Heart left ventricle (tissue), 13 donors: Measurements from ENCODE around the gene TMEM107.

Experiments
- POLR2A ChIP-seq, 2 donors: fragments of 450-650 bp; IDR thresholded peaks; one replicate each; pipeline ENCODE4 v1.6.1; 2017; ENCODE audit warnings: antibody characterized with exemption in 2 of 2, mild to moderate bottlenecking in 2 of 2, moderate library complexity in 2 of 2
- TF ChIP-seq, protein P1 (sequence below), 12 donors: fragments of 200-600 bp; sonication (generic) in 4 of 12; IDR thresholded peaks; one replicate each; pipeline versions ENCODE4 v1.5.0 to v1.8.0; 2018 to 2022; ENCODE audit warnings: antibody characterized with exemption in 12 of 12, mild to moderate bottlenecking in 5 of 12
- donor health status: ischemic (EF 13 %, LVEDD 7.1; RV severe dilation, severe dysfunction).
- donor health status: DM: no; HTN: yes; CAD: no.
- donor health status: DM: no; HTN: no; CAD: no.
- donor health status: ischemic (EF 25% LVEDD 6.9; RV normal size, moderate dysfunction).
- donor health status: ischemic (EF 25% LVEDD 5.7; RV mildly dilated, moderate dysfunction).
- donor health status: ischemic (EF 35%, LVEDD 5.7; RV mildly dilated, moderate dysfunction).
- donor health status: nonischemic (EF 11% LVEDD 7.7; RV severe dilation, severe dysfunction).
- donor health status: DM: yes; HTN: yes; CAD: no.
- donor health status: PGD.
- donor health status: ischemic (EF 29% LVEDD 5.4; RV normal size, mild dysfunction).
- donor health status: nonischemic (EF 23%, LVEDD 6.1; RV moderate dilation, normal function).

DNA sequence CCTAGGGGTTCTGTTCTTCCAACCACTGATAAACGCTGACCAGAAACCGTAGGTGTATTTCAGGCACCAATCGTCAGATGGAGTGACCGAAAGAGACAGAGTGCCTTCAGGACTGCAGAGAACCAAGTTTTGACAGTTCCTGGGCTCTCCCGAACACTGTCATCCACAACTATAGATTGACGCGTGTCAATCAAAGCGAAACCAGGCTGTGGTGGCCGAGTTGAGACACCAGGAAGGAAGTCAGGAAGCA, 46.1 kb upstream of the TMEM107 start:
- TF ChIP-seq, protein P1, sequence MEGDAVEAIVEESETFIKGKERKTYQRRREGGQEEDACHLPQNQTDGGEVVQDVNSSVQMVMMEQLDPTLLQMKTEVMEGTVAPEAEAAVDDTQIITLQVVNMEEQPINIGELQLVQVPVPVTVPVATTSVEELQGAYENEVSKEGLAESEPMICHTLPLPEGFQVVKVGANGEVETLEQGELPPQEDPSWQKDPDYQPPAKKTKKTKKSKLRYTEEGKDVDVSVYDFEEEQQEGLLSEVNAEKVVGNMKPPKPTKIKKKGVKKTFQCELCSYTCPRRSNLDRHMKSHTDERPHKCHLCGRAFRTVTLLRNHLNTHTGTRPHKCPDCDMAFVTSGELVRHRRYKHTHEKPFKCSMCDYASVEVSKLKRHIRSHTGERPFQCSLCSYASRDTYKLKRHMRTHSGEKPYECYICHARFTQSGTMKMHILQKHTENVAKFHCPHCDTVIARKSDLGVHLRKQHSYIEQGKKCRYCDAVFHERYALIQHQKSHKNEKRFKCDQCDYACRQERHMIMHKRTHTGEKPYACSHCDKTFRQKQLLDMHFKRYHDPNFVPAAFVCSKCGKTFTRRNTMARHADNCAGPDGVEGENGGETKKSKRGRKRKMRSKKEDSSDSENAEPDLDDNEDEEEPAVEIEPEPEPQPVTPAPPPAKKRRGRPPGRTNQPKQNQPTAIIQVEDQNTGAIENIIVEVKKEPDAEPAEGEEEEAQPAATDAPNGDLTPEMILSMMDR (IDR thresholded peaks at IDR 0.05) = no peak
- no peak for TF ChIP-seq POLR2A (IDR thresholded peaks at IDR 0.05)
